Fibroblast of villous mesenchyme (primary cell): Measurements from ENCODE around the gene MAML2. TPM values are rescaled to one million over a fixed set of nuclear protein-coding genes. Genes with fewer than 3 reads are reported as not detected.
"Not testable (repeated sequence)": the region's sequence is repeated elsewhere in the genome, so short reads cannot be mapped to it uniquely, and the experiment has no call there.

Experiments
- DNase-seq: peaks from one replicate; pipeline ENCODE4 v3.0.0-alpha.2; 2010; ENCODE audit warnings: low read depth
- H3K4me3 ChIP-seq: 2 replicates; pipeline ENCODE4 v1.5.1; 2011; ENCODE audit warnings: low read depth, mild to moderate bottlenecking, low read length
- CTCF ChIP-seq: IDR thresholded peaks from 2 replicates; pipeline ENCODE4 v1.5.1; 2012; ENCODE audit warnings: low read depth, mild to moderate bottlenecking, low read length; ENCODE audit not compliant: insufficient read depth
- total RNA-seq: library from RNA; depleted of rRNA; stranded (reverse); fragments of >200 nt; gene quantifications from 2 replicates; pipeline ENCODE4 v1.2.3, GENCODE V29; 2012

The MAML2 gene
- total RNA-seq, 1 donor = 30.7 TPM

DNA sequence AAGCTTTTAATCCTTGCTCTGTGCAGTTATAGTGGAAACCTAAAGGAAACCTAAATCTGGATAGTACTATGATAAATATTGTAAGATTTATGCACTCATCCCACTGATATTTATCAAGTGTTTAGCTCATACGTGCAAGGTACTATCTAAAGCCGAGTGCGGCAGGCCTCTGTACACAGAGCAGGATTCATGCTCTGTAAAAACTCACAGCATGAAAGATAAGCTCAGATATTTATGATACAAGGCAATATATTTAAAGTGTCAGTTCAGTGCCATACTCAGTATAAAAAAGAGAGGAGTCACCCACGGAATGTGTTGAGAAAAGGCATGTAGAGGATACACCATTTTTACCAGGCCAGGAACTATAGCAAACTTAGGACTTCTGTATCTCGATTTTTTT lies 66.2 kb downstream of the MAML2 start:
- no peak for TF ChIP-seq CTCF
- H3K4me3 ChIP-seq = no peak overlapping the region
- peak; percentile 40 for DNase-seq

- DNase-seq = peak; percentile 46
- no peak overlapping the region for H3K4me3 ChIP-seq
- no peak for TF ChIP-seq CTCF
Measured at GRCh38 chr11:96275801-96276594, 67.0 kb downstream of the MAML2 start.

DNA sequence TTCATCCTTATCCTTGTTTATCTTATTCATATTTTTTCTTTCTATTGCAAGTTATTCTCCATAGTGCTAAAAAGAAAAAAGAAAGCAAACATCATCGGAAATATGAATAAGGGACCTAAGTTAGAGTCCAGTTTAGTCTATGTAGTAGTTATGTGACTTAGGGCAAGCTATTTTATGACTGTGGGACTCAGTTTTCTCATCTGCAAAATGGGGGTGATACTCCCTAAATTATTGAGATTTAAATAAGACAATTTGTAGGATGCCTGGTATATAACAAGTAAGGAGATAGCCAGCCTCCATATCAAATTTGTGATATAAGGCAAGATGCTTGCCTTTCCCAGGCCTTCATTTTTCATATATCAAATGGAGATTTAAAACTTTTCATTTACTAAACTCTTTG lies 69.5 kb downstream of the MAML2 start:
- DNase-seq = no peak

GRCh38 chr11:96272529-96273222 lies 70.3 kb downstream of the MAML2 start:
- peak; percentile 66 for DNase-seq
- H3K4me3 ChIP-seq = no peak overlapping the region
- no peak for TF ChIP-seq CTCF

More for the DNA sequence above, 69.5 kb downstream of the MAML2 start:
- H3K4me3 ChIP-seq = no peak overlapping the region
- no peak for TF ChIP-seq CTCF

DNA sequence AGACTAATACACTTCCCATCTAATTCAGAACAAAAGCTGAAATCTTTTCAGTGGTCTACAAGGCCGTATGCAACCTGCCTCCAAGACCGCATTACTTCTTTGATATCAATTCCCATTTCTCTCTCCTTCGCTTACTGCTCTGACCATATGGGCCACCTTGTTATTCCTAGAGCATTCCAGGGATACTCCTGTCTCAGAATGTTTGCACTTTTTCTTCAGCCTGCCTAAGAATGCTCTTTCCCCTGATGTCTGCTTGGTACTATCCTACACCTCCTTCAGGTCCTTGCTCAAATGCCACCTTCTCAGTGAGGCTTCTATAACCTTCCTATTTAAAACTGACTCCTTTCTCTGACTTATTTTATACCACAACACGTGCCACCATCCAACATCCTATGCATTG lies 71.2 kb downstream of the MAML2 start:
- no peak for DNase-seq
- no peak for TF ChIP-seq CTCF

DNA sequence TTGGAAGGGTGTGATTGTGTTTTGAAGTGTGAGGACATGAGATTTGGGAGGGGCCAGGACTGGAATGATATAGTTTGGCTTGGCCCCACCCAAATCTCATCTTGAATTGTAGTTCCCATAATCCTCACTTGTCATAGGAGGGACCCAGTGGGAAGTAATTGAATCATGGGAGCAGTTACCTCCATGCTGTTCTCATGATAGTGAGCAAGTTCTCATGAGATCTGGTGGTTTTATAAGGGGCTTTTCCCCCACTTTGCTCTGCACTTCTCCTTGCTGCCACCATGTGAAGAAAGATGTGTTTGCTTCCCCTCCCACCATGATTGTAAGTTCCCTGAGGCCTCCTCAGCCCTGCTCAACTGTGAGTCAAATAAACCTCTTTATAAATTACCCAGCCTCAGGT lies 71.6 kb downstream of the MAML2 start:
- not testable (repeated sequence) for DNase-seq, H3K4me3 ChIP-seq

More for the DNA sequence above, 71.2 kb downstream of the MAML2 start:
- no peak overlapping the region for H3K4me3 ChIP-seq

DNA sequence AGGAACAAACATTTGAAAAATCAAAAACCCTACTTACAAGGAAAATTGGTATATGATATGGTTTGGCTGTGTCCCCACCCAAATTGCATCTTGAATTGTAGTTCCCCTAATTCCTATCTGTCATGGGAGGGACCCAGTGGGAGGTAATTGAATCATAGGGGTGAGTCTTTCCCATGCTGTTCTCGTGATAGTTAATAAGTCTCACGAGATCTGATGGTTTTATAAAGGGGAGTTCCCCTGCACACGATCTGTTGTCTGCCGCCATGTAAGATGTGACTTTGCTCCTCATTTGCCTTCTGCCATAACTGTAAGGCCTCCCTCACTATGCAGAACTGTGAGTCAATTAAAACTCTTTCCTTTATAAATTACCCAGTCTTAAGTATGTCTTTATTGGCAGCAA lies 74.5 kb downstream of the MAML2 start:
- not testable (repeated sequence) for DNase-seq, H3K4me3 ChIP-seq

DNA sequence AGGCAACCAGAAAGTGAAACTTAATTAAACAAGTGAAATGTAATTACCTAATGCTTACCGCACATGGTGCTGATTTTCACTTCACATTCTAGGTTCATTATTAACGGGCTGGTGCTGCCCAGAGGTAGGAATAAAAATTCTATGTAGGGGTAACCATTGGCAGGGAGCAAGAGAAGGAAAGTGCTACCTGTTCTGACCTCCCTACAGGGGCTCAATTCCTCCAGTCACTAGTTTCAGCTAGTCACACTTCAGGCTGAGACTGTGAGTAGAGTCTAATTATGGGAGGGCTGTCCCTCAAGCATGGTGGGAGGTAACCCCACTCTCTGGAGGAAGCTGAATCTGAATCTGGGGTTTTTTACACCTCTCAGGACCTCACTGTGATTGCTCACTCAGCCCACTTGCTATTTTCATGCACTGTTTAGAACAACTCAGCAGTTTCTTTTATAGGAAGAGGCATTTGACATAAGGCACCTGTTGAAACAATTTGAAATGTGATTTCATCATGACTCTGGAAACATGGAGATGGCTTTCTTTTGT lies 75.4 kb downstream of the MAML2 start:
- H3K4me3 ChIP-seq = no peak overlapping the region
- no peak for TF ChIP-seq CTCF
- peak; percentile 55 for DNase-seq
